Measurements from ENCODE around the gene HOXC11.

The HOXC11 gene

DNA sequence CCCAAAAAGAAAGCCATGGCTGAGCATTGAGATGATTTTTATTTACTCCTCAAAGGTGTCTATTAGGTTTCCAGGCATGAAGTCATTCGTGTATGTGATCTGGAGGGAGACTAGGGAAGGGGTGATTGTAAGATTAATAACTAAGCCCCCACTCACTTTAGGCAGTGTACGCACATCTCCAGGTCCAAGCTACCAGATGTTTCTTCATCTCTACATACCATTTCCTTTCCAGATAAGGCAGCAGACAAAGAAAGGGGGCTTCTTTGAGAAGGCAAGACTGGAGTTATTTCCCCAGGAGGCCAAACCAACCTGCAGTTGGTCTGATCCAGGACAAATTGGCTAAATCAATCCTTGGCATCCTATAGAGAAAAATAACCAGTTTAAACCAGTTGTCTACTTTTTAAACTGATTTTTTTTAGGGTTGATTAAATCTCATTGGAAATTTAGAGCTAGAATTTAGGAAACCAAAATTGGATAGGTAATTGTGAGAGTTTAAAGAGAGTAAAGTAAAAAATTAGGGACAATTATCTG lies 30.4 kb upstream of the HOXC11 start:
- DNase-seq (ENCODE audit: low read depth in 2 of 2), result no peak

DNA sequence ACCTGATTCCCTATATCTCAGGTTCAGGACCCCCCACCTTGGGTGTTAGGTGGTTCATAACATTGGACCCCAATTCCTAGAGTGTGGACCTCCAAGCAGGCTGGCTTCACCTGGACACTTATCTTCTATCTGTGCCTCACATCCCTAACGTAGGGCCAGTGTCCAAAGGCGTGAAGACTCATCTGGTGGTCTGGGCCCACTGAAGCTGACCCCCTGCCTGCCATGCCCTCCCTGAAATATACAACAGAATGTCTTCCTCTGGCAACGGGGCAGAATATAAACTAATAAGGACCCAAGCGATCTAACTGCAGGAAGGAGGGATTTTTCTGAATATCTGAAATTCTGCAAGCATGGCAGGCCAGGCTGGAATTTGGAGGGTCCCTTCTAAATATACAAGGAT lies 28.7 kb upstream of the HOXC11 start:
- no peak for DNase-seq (ENCODE audit: low read depth in 2 of 2)

DNA sequence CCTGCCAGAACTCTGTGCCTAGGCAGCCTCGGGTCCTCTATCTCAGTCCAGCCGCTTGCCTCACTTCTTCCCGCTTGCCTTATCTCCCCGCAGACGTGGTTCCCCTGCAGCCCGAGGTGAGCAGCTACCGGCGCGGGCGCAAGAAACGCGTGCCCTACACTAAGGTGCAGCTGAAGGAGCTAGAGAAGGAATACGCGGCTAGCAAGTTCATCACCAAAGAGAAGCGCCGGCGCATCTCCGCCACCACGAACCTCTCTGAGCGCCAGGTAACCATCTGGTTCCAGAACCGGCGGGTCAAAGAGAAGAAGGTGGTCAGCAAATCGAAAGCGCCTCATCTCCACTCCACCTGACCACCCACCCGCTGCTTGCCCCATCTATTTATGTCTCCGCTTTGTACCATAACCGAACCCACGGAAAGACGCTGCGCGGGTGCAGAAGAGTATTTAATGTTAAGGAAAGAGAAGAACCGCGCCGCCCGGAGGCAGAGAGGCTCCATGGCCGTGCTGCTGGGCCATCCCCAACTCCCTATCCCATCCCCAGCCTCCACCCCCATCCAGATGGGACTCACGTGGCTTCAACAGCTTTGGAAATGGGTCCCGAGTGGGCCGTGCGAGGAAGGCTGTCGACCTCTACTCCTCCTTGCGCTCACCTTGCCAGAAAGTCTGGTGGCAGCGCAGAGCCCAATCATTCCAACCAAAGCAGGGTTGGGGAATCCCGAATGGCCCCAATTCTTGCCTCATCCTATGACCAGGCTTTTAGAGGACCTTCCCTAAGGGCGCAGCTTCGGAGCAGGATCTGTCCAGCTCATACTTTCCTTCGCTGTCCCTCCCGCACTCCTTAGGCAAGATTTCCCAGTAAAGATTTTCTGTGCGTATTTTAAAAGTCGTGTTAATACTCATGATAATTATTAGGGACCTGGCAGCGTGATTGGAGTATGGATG lies 27.7 kb upstream of the HOXC11 start:
- DNase-seq (ENCODE audit: low read depth in 2 of 2), result no peak

DNA sequence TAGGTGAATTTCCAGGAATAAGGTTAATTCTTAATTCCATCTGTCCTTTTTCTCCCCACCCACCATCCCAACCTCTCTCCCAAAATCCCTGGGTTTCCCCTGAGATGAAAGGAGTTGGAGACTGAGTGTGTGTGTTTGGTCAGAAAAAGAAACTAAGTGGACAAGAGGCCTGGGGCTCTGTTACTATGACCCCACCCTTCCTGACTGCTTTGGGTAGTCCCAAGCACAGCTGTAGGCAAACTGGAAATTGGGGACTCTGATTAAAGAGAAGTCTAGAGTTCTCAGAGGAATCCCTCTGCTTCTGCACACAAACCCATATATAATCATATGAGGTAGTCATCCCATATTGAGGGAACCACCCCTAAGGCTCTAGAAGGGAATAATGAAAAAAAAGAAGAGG lies 25.2 kb upstream of the HOXC11 start:
- no peak for DNase-seq (ENCODE audit: low read depth in 2 of 2)

DNA sequence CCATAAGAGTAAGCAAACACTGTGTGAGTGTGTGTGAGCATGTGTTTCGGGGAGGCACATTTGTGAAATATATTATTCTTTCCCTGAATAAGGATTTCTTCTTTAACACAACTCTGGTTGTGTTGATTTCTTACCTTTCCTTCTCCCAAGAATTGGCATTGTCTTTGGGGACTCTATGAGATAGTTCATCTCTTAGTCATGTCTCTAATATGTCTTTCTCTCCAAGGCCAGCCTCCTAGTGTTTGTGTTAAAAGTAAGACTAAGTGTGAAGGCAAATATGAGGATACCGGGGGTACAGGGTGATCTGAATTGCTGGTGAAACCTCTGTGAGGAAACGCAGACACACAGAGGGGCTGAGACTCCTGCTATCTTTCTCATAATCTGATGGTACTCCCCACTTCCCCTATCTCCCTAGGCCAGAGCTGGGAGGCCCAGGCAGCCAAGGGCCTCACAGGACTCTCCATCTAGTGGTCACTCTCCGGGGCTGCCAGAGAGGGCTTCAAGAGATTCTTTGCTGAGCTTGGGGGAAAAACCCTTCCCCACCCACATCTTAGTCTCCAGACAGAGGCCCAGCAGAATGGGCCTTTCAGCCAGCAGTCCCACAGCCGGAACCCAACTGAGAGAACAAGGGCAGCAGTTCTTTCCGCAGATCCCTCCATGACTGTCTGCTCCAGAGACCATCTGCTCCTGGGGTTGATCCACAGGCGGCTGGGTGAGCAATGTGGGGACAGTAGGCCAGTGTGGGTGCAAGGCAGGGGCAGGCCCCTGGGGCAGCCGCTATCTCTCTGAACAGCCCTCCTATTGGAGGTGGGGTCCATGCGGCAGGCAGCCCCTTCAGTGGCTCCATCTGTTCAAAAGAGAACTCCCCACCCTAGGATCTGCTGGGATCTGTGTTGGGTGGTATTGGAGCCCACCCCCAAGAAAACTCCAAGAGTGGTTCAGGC lies 24.0 kb upstream of the HOXC11 start:
- no peak for DNase-seq (ENCODE audit: low read depth in 2 of 2)

DNA sequence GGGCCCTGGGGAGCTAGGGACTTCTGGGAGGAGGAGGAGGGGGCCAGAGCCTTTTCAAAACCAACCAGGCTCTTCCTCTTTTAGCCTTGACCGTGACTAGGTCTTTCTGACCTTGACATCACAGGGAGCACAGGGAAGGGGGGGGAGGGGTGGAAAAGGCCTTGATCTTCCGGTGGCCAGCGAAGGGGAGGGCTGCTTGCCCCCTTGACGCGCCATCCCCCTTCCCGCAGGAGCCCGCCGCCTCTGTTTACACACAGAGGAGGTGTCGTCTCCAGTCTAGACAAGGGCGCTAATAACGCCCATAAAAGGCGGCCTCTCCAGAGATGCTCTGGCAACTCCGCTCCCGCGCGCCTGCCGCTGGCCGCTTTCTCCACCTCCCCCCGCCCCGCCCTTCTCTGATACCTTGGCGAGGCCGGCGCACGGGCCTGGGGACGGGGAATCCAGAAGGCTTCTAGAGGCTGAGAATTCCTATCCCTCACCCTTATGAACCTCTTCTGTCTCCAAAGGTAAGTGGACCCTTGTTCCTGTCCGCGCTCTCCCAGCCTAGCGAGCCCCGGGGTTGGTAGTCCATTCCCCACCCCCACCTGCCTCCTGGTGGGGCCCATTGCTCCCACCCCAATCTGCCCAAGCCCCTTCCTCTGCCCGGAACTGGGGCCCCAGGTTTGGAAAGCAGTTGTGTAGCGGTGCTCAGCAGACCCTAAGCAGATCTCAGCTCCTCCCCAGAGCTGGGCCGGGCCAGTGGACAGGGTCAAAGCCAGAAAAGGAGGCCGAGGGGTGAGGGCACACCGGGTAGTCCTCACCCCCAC lies 23.1 kb upstream of the HOXC11 start:
- no peak for DNase-seq (ENCODE audit: low read depth in 2 of 2)

DNA sequence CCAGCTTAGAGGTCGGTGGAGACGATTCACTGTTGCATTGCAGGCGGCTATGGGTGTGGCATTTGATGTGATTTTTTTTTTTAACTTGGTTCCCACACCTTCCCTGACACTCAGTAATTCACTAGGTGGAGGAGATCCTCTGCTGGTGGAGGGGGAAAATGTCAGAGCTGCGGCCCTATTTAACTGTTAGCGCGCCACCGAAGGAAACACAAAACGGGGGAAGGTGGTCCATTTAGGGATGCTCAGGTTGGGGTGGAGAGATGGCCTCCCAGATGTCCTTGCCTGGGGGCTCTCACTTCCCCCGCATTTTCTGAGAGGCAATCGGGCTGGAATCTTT lies 22.5 kb upstream of the HOXC11 start:
- no peak for DNase-seq (ENCODE audit: low read depth in 2 of 2)

DNA sequence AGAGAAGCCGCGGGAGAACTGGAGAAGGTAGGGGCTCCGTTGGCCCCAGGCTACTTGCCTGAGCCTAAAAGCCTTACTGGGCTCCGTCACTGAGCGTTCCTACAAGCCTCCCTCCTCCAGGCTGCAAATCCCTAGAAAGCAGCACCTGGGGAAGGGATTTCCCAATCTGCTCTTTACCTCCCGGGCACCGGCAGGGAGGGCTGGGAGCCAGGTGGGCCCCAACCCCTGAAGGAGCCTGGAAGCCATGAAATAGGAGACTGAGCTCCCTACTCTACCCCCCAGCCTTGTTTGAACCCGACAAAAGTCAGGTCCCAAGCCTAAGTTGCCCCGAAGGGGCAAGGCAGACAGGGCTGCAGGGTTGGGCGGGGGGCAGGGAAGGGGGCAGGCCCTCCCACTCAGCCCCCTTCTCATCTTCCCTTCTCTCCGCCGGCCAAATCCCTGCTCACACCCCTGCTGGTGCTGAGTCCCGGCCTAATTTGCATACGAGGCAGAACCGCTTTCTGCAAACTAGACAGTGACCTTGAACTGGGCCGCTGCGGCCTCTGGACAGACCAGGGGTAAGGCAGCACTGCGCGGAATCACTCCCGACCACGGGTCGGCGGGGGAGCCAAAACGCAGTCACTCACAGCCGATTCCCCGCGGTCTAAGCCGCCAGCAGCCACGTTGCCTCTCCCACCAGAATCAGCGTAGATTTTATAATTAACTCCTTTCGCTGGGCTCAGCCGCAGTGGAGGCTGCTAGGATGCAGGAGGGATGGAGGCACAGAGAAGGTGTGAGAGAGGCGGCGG lies 21.9 kb upstream of the HOXC11 start:
- no peak for DNase-seq (ENCODE audit: low read depth in 2 of 2)

DNA sequence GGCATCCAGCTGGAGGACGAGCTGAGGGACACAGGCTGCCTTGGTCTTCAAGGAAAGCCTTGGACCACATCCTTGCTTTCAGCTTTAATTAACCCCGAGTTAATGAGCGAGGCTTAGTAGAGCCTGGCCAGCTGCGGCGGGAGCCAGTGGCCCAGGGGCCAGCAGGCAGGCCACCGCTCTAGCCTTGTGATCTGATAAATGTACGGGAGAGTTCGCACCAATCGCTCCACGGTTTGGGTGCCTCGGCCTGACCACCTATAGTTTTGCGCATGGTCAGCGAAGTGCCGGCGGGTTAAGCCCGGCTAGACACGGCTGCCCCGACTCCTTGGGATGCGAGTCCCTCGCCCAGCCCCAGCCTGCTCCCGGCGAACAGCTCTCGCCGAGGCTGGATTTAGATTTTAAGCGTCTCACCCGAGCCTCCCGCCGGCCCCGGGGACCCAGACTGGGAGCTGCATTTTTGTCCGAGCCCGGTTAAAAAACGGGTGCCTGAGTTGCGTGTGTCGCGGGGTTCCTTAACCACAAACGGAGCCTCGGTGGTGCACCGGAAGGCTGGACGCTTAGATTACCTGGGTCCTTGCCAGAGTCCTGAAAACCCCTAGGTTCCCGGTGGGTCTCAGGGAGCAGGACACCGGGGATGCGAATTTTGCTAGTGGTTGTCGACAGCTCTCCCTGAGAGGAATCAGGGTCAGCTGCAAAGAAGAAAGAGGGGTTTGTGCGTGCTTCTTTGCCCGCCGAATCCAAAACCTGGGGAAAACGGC lies 21.2 kb upstream of the HOXC11 start:
- no peak for DNase-seq (ENCODE audit: low read depth in 2 of 2)

DNA sequence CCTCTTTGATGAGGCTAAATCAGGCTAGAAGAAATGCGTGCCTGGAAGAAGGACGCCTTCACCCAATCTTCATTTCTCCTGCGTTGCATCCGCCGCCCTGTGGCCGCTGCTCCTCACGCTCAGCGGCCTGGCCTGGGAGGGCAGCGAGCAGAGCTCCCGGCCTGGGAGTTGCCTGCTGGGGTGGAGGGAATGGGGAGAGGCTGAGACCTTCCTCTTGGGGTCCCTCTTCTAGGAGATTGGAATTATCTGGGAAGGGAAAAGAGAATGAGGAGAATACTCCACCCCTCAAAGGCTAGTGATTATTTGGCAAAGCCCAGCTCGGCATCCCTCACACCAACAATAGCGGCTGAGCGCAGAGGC lies 20.6 kb upstream of the HOXC11 start:
- DNase-seq (ENCODE audit: low read depth in 2 of 2), result no peak

DNA sequence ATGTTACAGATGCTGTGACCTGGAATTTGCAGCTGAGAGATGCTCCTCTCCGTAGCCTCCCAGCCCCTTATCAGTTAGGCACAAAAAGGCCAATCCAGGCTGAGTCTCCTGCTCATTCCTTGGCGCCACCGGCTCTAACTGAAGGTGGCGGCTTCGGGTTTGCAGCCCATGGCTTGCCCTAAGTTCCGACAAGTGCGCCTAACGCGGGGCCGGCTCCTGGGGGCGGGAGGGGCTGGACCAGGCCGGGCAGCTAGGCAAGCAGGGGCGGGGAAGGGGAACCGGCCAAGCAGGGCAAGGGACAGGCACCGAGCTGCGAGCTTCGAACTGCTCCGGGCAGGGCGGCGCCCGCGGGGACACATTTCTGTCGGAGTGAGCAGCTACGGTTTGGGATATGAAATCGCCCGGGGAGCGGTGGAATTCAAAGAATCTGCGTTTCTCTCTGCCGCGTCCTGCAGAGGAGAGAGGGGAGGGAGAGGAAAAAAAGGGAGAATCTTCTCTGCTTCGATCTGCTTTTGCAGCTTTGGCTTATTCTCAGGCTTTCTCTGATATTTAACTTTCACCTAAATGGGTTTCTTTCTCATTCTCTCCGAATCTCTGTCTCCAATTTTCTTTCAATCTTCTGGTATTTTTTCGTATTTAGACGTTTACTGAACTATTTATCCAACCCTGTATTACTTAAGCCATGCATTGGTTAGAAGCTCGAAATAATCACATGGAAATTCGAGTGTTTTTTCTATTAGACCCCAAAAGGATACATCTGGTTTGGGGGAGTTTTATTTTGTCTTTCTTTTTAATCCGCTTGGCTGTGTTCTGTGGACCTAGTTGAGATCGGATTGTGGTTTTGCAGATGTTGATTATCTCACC lies 19.8 kb upstream of the HOXC11 start:
- no peak for DNase-seq (ENCODE audit: low read depth in 2 of 2)

DNA sequence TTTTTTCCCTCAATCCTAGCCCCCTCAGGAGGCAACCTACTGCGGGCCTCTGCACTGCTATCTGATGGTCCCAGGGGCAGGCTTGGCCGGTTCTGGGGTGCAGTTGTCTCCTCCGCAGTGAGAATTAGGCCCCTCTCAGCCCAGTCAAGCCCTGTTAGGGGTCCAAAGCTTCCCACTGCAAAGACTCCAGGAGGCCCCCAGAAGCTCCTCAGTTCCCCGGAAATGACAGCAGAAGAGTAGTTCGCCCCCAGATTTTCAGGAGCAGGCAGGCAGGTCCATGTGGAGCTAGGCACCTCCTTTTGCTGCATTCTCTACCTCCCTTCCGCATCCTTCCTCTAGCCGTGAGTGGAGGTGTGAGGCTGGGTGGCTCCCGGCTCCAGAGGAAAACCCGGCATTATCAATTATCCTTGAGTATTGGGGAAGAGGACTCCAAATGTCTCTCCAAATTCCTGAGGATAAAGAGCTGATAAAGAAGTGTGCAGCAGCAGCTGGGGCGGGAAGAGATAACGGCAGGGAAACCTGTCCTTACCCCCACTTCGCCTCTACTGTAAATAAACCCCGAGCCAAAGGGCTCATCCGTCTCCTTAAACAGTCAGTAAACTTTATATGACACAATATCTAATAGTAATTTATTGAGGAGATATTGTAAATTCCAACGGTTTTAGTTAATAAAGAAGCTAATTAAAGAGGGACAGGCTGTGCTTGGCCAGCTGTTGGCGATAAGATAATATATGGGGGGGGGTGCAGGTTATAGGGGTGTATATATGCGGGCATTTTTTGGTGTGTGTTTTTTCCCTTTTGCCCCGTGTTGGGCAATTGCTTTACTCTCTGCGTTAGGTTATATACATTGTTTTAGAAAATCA lies 18.9 kb upstream of the HOXC11 start:
- DNase-seq (ENCODE audit: low read depth in 2 of 2), result no peak

DNA sequence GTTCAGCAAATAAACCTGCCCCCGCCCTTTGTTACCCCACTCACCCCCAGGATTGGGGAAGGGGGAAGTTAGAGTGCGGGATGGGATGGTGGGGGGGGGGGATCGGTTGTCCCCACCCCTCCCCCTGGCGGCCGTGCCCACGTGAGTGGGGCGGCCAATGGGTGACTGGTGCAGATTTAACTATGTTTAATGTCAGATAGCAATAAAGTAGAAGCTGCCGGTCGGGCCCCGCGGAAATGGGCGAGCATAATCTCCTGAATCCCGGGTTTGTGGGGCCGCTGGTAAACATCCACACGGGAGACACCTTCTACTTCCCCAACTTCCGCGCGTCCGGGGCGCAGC lies 18.3 kb upstream of the HOXC11 start, which contains the start of gene HOXC12:
Gene HOXC12 (plus strand): TSS at position 210 of the 342 bp plus-strand sequence. CDS start 27 bp downstream, at position 237.
- no peak for DNase-seq (ENCODE audit: low read depth in 2 of 2)

DNA sequence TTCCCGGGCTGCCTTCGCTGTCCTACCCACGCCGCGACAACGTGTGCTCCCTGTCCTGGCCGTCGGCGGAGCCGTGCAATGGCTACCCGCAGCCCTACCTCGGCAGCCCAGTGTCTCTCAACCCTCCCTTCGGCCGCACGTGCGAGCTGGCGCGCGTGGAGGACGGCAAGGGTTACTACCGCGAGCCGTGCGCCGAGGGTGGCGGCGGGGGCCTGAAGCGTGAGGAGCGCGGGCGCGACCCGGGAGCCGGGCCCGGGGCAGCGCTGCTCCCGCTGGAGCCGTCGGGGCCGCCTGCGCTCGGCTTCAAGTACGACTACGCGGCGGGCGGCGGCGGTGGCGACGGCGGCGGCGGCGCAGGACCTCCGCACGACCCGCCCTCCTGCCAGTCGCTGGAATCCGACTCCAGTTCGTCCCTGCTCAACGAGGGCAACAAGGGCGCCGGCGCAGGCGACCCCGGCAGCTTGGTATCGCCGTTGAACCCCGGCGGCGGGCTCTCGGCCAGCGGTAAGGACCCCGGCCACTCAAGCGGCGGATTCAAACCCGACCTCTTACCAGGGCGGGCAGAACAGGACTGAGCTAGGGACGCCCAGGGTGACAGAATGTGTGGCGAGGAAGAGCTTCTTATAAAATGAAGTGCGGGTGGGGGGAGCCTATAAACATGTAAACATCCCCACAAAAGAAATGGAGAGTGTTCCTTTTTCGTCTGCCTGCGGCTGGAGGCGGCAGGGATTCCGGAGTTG lies 17.7 kb upstream of the HOXC11 start:
- no peak for DNase-seq (ENCODE audit: low read depth in 2 of 2)

DNA sequence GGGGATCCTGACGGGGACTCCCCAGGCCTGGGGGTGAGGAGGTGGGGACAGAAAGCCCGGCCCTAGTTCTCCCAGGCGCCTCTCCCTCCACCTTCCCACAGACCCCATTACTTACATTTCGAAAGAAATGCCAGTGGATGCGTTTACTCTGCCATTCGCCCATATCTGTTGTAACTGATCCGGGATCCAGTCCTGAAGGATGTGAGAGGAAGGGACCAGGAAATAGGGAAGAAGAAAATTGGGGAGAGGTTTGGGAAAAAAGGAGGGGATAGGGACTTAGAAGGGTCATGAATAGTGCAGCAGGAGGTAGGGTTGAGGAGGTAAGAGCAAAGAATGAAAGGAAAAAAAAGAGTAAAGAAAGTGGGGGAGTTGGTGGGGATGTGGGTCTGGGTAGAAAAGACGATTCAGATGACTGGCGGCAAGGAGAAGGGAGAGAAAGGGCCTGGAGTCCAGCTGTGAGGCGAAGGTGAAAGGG lies 17.1 kb upstream of the HOXC11 start:
- DNase-seq (ENCODE audit: low read depth in 2 of 2), result no peak

DNA sequence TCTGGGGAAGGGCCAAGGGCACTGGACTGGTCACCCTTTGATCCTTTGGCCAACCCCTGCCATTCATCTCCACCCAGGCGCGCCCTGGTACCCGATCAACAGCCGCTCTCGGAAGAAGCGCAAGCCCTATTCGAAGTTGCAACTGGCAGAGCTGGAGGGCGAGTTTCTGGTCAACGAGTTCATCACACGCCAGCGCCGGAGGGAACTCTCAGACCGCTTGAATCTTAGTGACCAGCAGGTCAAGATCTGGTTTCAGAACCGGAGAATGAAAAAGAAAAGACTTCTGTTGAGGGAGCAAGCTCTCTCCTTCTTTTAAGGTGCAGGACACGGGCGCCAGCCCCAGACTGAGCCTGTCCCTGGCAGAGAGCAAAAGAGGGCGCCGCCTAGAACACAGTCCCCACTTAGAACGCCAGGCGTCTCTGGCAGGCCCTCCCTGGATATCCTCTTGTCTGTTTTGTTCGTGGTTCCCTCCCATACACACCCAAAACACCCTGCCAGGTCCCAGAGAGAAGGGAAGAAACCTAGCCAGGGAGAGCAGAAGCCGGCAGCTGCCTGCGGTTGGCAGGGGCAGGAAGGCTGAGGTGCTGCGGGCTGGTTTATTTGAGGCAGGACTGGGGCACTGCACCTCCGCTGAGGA lies 16.6 kb upstream of the HOXC11 start:
- no peak for DNase-seq (ENCODE audit: low read depth in 2 of 2)
